ENCODE data around the gene FSCN2. TPM values are rescaled to one million over a fixed set of nuclear protein-coding genes. Genes with fewer than 3 reads are reported as not detected.

FSCN2 gene
- total RNA-seq, 1 experiment from 2014 or later, result 1.6 TPM

DNA sequence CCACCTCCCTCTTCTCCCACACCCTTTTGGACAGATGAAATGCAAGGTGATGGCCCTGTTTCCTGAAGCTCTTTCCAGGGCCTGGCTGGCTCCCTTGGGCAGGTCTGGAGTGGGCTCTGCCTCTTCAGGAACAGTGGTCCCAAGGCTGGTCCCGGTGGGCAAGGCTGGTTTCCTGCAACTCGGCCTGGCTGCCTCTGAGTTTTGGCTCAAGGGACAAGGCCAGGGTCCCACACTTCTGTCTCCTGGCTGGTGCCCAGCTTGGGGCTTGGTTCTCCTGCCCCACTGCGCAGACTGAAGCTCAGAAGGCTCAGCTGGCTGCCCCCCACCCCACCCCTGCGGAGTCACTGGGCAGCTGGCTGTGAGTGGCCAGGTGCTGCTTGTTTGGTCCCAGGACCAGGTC is 11.7 kb upstream of the FSCN2 start:
- TF ChIP-seq, protein P1, sequence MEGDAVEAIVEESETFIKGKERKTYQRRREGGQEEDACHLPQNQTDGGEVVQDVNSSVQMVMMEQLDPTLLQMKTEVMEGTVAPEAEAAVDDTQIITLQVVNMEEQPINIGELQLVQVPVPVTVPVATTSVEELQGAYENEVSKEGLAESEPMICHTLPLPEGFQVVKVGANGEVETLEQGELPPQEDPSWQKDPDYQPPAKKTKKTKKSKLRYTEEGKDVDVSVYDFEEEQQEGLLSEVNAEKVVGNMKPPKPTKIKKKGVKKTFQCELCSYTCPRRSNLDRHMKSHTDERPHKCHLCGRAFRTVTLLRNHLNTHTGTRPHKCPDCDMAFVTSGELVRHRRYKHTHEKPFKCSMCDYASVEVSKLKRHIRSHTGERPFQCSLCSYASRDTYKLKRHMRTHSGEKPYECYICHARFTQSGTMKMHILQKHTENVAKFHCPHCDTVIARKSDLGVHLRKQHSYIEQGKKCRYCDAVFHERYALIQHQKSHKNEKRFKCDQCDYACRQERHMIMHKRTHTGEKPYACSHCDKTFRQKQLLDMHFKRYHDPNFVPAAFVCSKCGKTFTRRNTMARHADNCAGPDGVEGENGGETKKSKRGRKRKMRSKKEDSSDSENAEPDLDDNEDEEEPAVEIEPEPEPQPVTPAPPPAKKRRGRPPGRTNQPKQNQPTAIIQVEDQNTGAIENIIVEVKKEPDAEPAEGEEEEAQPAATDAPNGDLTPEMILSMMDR (conservative IDR thresholded peaks at IDR 0.05), result no peak
- no peak overlapping the region for H3K27ac Mint-ChIP-seq
- peaks cover 4 to 8% of the 10 kb centered on the region in 2 experiments; a peak in 4 of 5 replicates for H3K9me3 Mint-ChIP-seq

More for the DNA sequence above, 11.7 kb upstream of the FSCN2 start:
- peaks cover 26% of the 10 kb centered on the region for H3K27me3 Mint-ChIP-seq (ENCODE audit: low read depth)
- Histone ChIP-seq H2AFZ (ENCODE audit: low read length) (no peak overlapping the region), H3K9ac (ENCODE audit: extremely low read depth, insufficient read length, low read length) (no peak overlapping the region), H2BK12ac (ENCODE audit: insufficient read length, low read depth, low read length) (no peak overlapping the region), H3K14ac (ENCODE audit: insufficient read depth, low read length) (no peak overlapping the region), H4K91ac (ENCODE audit: insufficient read length, low read depth, low read length) (no peak overlapping the region), H3K4me1 (ENCODE audit: insufficient read depth, low read length) (peaks cover 4% of the 10 kb centered on the region; the same call in 1 of the 2 replicates), H2AK5ac (ENCODE audit: insufficient read length, low read length) (no peak overlapping the region), H4K8ac (replicated peaks; ENCODE audit: insufficient read length, low read depth, low read length) (no peak overlapping the region), H3K4ac (ENCODE audit: low read depth, low read length) (no peak overlapping the region), H2BK5ac (ENCODE audit: insufficient read length, low read length) (no peak overlapping the region), H2BK15ac (ENCODE audit: low read depth, low read length) (no peak overlapping the region), H3K4me2 (ENCODE audit: insufficient read depth, insufficient read length, low read length) (peak overlapping the region; percentile 9), H3K23ac (ENCODE audit: insufficient read length, low read depth, low read length) (no peak overlapping the region), H2BK20ac (ENCODE audit: low read depth, low read length, poor library complexity, severe bottlenecking) (no peak overlapping the region), H3K9me3 (ENCODE audit: control insufficient read depth, low read depth, low read length) (no peaks in the 10 kb centered on the region), H4K5ac (ENCODE audit: insufficient read length, low read depth, low read length) (no peak overlapping the region), H3K27ac (ENCODE audit: insufficient read length, low read depth, low read length) (no peak overlapping the region), H3K27me3 (ENCODE audit: insufficient read depth, low read length) (no peaks in the 10 kb centered on the region; the same call in 1 of the 2 replicates), H3T11ph (ENCODE audit: low read length) (no peak overlapping the region), H3K18ac (ENCODE audit: insufficient read length, low read depth, low read length) (no peak overlapping the region), H4K20me1 (ENCODE audit: control insufficient read depth, insufficient read depth, insufficient read length) (no peaks in the 10 kb centered on the region), H2BK120ac (ENCODE audit: low read depth, low read length, poor library complexity, severe bottlenecking) (no peak overlapping the region), H3K79me2 (ENCODE audit: insufficient read depth, low read length) (peaks cover 16% of the 10 kb centered on the region; the same call in 1 of the 2 replicates), H3K79me1 (ENCODE audit: insufficient read depth, low read depth, low read length, poor library complexity, severe bottlenecking) (peaks cover 2% of the 10 kb centered on the region), H3K23me2 (ENCODE audit: insufficient read length, low read depth, low read length, poor library complexity, severe bottlenecking) (peaks cover 36% of the 10 kb centered on the region), H3K56ac (ENCODE audit: insufficient read length, low read depth, low read length) (no peak overlapping the region)
- peaks cover 21 to 28% of the 10 kb centered on the region in 2 experiments for H3K4me1 Mint-ChIP-seq
- no CpG with 5 or more reads among the region's 4 CpGs for WGBS (ENCODE audit: extremely low coverage, insufficient read length, low lambda C conversion rate)
- H3K36me3 Mint-ChIP-seq (ENCODE audit: insufficient read depth in 1 of 3, low read depth in 3 of 3), result peaks cover 8 to 13% (median 9%) of the 10 kb centered on the region in 3 experiments
- peak overlapping the region; percentile 63 to 80 for H3K4me3 Mint-ChIP-seq
- DNase-seq, result peak; percentile 33
